ENCODE data around the gene GEMIN2.
"Not testable (repeated sequence)": the region's sequence is repeated elsewhere in the genome, so short reads cannot be mapped to it uniquely, and the experiment has no call there.

Gene GEMIN2

GRCh38 chr14:39180553-39180952 lies 66.4 kb downstream of the GEMIN2 start:
- no peak for DNase-seq (ENCODE audit: low read depth)
- TF ChIP-seq CTCF (conservative IDR thresholded peaks at IDR 0.05; ENCODE audit: control insufficient read depth, insufficient read depth, low read depth, low read length) = no peak

GRCh38 chr14:39181026-39181692 lies 67.0 kb downstream of the GEMIN2 start:
- no peak overlapping the region for H3K4me3 ChIP-seq (ENCODE audit: control insufficient read depth, low read depth, low read length)
- DNase-seq (ENCODE audit: low read depth) = no peak
- no peak for TF ChIP-seq CTCF (conservative IDR thresholded peaks at IDR 0.05; ENCODE audit: control insufficient read depth, insufficient read depth, low read depth, low read length)

More at GRCh38 chr14:39180553-39180952, 66.4 kb downstream of the GEMIN2 start:
- no peak overlapping the region for H3K4me3 ChIP-seq (ENCODE audit: control insufficient read depth, low read depth, low read length)

GRCh38 chr14:39181693-39182047 lies 67.5 kb downstream of the GEMIN2 start:
- no peak for DNase-seq (ENCODE audit: low read depth)
- no peak overlapping the region for H3K4me3 ChIP-seq (ENCODE audit: control insufficient read depth, low read depth, low read length)
- no peak for TF ChIP-seq CTCF (conservative IDR thresholded peaks at IDR 0.05; ENCODE audit: control insufficient read depth, insufficient read depth, low read depth, low read length)

- no peak for TF ChIP-seq CTCF (conservative IDR thresholded peaks at IDR 0.05; ENCODE audit: control insufficient read depth, insufficient read depth, low read depth, low read length)
- H3K4me3 ChIP-seq (ENCODE audit: control insufficient read depth, low read depth, low read length) = no peak overlapping the region
- DNase-seq (ENCODE audit: low read depth) = no peak
Measured at GRCh38 chr14:39182770-39183684, 68.9 kb downstream of the GEMIN2 start.

- DNase-seq (ENCODE audit: low read depth); H3K4me3 ChIP-seq (ENCODE audit: control insufficient read depth, low read depth, low read length): not testable (repeated sequence)
Measured at GRCh38 chr14:39183685-39184003, 69.5 kb downstream of the GEMIN2 start.

- no peak for DNase-seq (ENCODE audit: low read depth)
- H3K4me3 ChIP-seq (ENCODE audit: control insufficient read depth, low read depth, low read length) = no peak overlapping the region
Measured at GRCh38 chr14:39184628-39185255, 70.6 kb downstream of the GEMIN2 start.

More at GRCh38 chr14:39184628-39185255, 70.6 kb downstream of the GEMIN2 start:
- TF ChIP-seq CTCF (conservative IDR thresholded peaks at IDR 0.05; ENCODE audit: control insufficient read depth, insufficient read depth, low read depth, low read length) = no peak

Data from fibroblast of mammary gland (primary cell).